Central memory CD8-positive, alpha-beta T cell (primary cell): Measurements from ENCODE around the gene SLC11A1.

Experiments used
- ATAC-seq: fragments of 150-1000 bp; cut with Tn5 transposase; replicated peaks from 2 replicates; pipeline ENCODE4 v1.10.0; 2022; ENCODE audit warnings: mild to moderate bottlenecking, moderate FRiP score, moderate number of reproducible peaks; ENCODE audit not compliant: poor library complexity, severe bottlenecking; ENCODE audit errors: extremely low read depth
- DNase-seq, 2 donors: peaks; one replicate each; pipeline ENCODE4 v3.0.0; 2021; ENCODE audit warnings: low spot score in 2 of 2
- H3K27ac Mint-ChIP-seq: one replicate; pipeline ENCODE4 v1.8.0; 2022; ENCODE audit warnings: low read depth, mild to moderate bottlenecking, moderate library complexity, mixed read lengths
- H3K27me3 Mint-ChIP-seq: one replicate; pipeline ENCODE4 v1.8.0; 2022; ENCODE audit warnings: mixed read lengths
- H3K36me3 Mint-ChIP-seq: one replicate; pipeline ENCODE4 v1.8.0; 2022; ENCODE audit warnings: mild to moderate bottlenecking, moderate library complexity, mixed read lengths; ENCODE audit not compliant: insufficient read depth
- H3K4me1 Mint-ChIP-seq: one replicate; pipeline ENCODE4 v1.8.0; 2022; ENCODE audit warnings: mixed read lengths
- H3K4me3 Mint-ChIP-seq: one replicate; pipeline ENCODE4 v1.8.0; 2022; ENCODE audit warnings: mild to moderate bottlenecking, moderate library complexity, mixed read lengths
- H3K9me3 Mint-ChIP-seq: one replicate; pipeline ENCODE4 v1.8.0; 2022; ENCODE audit warnings: mixed read lengths

The SLC11A1 gene

DNA sequence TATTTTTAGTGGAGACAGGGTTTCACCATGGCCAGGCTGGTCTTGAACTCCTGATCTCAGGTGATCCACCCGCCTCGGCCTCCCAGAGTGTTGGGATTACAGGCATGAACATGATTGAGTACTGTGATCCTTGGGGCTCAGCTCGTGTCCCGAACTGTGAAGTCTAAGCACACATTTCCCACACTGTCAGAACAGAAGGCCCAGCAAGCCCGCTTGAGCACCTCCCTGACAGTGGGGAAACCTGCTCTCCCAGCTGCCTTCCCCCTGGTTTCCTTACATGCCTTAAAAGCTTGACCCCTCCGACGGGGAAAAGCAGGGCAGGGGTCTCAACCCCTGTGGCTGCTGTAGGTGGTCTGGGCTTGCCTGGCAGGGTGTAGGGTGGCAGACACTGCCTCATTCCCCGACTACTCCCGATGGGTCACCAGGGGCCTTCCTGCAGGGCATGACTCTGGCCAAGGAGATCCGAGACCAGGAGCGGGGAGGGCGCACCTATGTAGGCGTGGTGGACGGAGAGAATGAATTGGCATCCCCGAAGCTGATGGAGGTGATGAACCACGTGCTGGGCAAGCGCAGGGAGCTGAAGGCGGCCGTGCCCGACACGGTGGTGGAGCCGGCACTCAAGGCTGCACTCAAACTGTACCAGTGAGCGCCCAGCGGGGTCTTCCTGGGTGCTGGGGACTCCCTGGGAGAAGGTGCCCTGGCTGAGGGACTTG lies 46.9 kb downstream of the SLC11A1 start:
- H3K9me3 Mint-ChIP-seq: no peaks in the 10 kb centered on the region
- H3K36me3 Mint-ChIP-seq: peaks cover 2% of the 10 kb centered on the region
- H3K4me3 Mint-ChIP-seq: no peak overlapping the region
- no peak overlapping the region for H3K27ac Mint-ChIP-seq
- ATAC-seq (no peak), DNase-seq (no peak)
- no peaks in the 10 kb centered on the region for H3K27me3 Mint-ChIP-seq
- H3K4me1 Mint-ChIP-seq: peaks cover 7% of the 10 kb centered on the region

DNA sequence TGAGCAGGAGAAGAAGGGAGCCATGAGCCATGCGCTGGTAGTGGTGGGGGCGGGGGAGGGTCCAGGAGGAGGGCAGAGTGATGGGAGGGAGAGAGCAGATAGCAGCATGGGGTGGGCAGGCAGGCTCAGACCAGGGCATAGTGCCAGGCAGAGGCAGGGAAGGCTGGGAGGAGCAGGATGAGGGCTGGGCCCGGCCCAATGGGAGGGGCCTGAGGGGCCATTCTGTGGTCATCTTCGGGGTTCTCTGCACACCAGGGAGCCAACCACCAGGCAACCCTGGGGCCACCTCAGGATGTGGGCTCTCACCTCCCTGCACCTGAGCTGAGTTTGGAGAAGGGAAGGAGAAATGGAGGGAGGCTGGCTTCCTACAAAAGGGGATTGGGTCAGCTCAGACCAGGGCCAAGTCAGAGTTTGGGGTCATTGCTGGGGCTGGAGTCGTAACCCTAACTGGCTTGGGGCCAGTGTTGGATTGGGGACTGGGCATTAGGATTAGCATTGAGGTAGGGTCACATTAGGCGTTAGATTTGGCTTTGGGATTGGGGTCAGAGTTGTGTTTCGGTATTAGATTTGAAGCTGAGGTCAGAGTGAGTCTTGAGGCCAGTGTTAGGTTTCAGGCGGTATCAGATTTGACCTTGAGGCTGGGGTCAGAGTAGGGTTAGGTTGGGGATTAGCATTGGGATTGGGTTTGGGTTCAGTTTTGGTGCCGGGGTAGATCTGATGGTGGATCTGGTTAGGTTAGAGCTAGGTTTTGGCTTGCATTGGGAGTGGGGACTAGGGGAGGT lies 48.0 kb downstream of the SLC11A1 start:
- no peak for DNase-seq
- Mint-ChIP-seq H3K27ac (no peak overlapping the region), H3K4me1 (peaks cover 7% of the 10 kb centered on the region), H3K9me3 (no peaks in the 10 kb centered on the region), H3K36me3 (peaks cover 2% of the 10 kb centered on the region), H3K4me3 (no peak overlapping the region), H3K27me3 (no peaks in the 10 kb centered on the region)
- ATAC-seq: no peak

DNA sequence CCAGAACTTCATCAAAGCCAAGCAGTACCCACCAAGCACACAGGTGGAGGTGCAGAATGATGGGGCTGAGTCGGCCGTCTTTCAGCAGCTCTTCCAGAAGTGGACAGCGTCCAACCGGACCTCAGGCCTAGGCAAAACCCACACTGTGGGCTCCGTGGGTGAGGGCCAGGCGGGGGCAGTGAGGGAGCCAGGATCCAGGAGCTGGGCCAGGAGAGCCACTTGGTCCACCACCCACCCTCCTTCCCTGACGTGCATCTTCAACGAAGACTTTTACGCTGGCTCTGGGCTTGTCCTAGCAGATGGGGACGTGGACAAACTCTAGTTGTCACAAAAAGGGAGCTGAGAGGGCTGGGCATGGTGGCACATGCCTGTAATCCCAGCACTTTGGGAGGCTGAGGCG lies 48.6 kb downstream of the SLC11A1 start:
- DNase-seq: no peak
- peaks cover 7% of the 10 kb centered on the region for H3K4me1 Mint-ChIP-seq
- peaks cover 2% of the 10 kb centered on the region for H3K36me3 Mint-ChIP-seq
- no peak overlapping the region for H3K4me3 Mint-ChIP-seq
- ATAC-seq: no peak
- H3K9me3 Mint-ChIP-seq: no peaks in the 10 kb centered on the region
- no peak overlapping the region for H3K27ac Mint-ChIP-seq
- no peaks in the 10 kb centered on the region for H3K27me3 Mint-ChIP-seq

DNA sequence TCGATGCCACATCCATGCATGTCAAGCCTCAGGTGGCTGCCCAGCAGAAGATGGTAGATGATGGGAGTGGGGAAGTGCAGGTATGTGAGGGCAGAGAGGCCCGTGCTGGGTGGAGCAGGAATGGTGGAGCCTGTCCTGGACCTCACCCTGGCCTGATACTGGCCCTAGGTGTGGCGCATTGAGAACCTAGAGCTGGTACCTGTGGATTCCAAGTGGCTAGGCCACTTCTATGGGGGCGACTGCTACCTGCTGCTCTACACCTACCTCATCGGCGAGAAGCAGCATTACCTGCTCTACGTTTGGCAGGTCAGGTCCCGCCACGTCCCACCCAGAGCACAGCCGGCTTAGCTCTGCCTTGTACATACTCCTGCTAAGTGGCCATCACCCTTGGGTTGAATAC lies 49.8 kb downstream of the SLC11A1 start:
- Mint-ChIP-seq H3K27ac (no peak overlapping the region), H3K4me1 (peaks cover 7% of the 10 kb centered on the region), H3K27me3 (no peaks in the 10 kb centered on the region), H3K4me3 (no peak overlapping the region), H3K9me3 (no peaks in the 10 kb centered on the region), H3K36me3 (peaks cover 2% of the 10 kb centered on the region)
- DNase-seq (no peak), ATAC-seq (no peak)

DNA sequence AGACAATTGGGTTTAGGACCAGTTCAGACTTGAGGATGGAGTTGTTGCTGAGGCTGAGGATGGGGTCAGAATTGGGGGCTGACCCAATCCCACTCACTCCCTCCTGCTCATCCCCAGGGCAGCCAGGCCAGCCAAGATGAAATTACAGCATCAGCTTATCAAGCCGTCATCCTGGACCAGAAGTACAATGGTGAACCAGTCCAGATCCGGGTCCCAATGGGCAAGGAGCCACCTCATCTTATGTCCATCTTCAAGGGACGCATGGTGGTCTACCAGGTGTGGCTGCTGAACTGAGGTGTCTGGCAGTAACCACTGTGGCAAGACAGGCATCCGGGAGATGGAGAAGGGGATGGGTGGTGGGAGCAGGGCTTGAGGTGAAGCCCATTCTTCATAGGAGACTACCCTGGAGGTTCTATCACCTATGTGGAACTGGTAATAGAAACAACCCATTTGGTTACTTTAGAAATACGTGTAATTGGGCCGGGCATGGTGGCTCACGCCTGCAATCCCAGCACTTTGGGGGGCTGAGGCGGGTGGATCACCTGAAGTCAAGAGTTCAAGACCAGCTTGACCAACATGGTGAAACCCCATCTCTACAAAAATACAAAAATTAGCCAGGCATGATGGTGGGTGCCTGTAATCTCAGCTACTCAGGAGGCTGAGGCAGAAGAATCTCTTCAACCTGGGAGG lies 50.7 kb downstream of the SLC11A1 start:
- Mint-ChIP-seq H3K36me3 (peaks cover under 1% of the 10 kb centered on the region), H3K27ac (no peak overlapping the region), H3K27me3 (no peaks in the 10 kb centered on the region), H3K9me3 (no peaks in the 10 kb centered on the region), H3K4me1 (peaks cover 7% of the 10 kb centered on the region), H3K4me3 (no peak overlapping the region)
- DNase-seq: no peak
- no peak for ATAC-seq

DNA sequence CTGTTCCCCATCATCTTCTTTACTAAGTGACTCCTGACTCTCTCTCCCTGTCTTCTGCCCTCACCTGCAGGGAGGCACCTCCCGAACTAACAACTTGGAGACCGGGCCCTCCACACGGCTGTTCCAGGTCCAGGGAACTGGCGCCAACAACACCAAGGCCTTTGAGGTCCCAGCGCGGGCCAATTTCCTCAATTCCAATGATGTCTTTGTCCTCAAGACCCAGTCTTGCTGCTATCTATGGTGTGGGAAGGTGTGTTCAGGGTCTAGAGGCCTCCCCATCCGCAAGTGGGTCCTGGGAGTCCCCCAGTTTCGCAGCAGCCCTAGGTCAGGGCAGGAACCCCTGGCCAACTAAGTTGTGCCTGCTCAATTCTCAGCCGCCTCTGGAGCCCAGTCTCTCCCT lies 52.4 kb downstream of the SLC11A1 start:
- Mint-ChIP-seq H3K4me3 (no peak overlapping the region), H3K4me1 (peaks cover 7% of the 10 kb centered on the region), H3K27me3 (no peaks in the 10 kb centered on the region), H3K36me3 (no peaks in the 10 kb centered on the region), H3K27ac (no peak overlapping the region), H3K9me3 (no peaks in the 10 kb centered on the region)
- ATAC-seq: no peak
- no peak for DNase-seq

DNA sequence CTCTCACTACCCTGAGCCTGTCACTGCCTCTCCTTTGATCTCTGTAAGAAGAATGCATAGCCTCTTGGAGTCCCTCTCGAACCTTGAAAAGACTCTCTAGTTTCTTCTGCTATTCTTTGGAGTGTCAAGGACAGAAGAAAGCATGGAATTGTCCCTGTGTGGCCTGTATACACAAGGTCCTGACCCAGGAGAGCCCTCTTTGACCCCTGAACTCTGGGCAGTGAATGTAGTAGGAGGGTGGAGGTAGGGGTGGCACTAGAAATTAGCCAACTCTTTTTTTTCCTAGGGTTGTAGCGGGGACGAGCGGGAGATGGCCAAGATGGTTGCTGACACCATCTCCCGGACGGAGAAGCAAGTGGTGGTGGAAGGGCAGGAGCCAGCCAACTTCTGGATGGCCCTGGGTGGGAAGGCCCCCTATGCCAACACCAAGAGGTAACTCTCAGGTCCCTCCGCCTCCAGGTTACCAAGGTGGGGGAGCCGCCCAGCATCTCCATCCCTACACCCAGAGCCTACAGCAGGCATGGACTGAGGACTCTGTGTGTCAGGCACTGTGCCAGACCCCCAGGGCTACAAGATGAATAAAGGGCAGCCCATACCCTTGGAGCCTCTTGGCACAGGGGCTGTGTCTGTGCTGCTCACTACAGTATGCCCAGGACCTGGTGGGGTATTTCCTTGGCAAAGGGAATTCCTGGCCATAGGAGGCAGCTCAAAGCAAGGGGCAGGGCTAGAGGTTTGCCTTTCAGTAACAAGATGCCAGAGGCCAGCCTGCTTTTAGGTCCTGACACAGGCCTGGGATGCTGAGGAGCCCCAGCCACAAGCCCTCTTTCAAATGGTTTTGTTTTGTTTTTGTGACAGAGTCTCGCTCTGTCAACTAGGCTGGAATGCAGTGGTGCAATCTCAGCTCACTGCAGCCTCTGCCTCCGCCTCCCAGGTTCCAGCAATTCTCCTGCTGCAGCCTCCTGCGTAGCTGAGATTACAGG lies 53.2 kb downstream of the SLC11A1 start:
- Mint-ChIP-seq H3K36me3 (no peaks in the 10 kb centered on the region), H3K4me1 (peaks cover 2% of the 10 kb centered on the region), H3K27me3 (no peaks in the 10 kb centered on the region), H3K27ac (no peak overlapping the region), H3K4me3 (no peak overlapping the region), H3K9me3 (no peaks in the 10 kb centered on the region)
- DNase-seq: no peak
- ATAC-seq: no peak

DNA sequence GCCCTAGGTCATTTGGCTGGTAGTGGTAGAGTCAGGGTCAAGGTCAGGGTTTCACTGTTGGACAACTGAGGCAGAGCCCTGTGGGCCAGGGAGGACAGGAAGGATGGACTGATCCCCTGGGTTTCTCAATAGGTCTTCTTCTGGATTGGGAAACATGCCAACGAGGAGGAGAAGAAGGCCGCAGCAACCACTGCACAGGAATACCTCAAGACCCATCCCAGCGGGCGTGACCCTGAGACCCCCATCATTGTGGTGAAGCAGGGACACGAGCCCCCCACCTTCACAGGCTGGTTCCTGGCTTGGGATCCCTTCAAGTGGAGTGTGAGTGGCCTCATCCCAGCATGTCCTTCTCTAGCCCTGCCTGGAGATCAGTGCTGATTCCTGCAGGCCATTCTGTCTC lies 54.9 kb downstream of the SLC11A1 start:
- ATAC-seq (no peak), DNase-seq (no peak)
- H3K36me3 Mint-ChIP-seq: no peaks in the 10 kb centered on the region
- H3K9me3 Mint-ChIP-seq: no peaks in the 10 kb centered on the region
- H3K27me3 Mint-ChIP-seq: no peaks in the 10 kb centered on the region
- H3K4me3 Mint-ChIP-seq: no peak overlapping the region
- no peak overlapping the region for H3K27ac Mint-ChIP-seq
- H3K4me1 Mint-ChIP-seq: no peaks in the 10 kb centered on the region

DNA sequence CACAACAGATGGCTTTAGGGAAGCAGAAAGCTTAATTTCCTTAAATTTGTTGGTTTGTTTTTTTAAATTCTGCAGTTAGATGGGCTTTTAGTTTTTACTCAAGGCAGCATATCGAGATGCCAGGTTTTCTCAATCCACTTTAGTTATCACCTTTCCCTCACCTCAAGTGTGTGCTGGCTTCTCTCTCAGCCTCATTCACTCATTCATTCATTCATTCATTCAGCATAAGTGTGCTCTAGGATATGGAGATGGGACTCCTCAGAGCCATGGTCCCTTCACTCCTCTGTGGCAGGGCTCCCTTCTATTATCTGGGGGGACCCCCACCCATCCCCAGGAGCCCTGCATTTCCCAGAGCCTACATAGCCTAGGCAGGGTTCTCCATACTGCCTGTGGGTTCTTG lies 55.9 kb downstream of the SLC11A1 start:
- H3K36me3 Mint-ChIP-seq: no peaks in the 10 kb centered on the region
- ATAC-seq (no peak), DNase-seq (no peak)
- no peak overlapping the region for H3K27ac Mint-ChIP-seq
- H3K27me3 Mint-ChIP-seq: no peaks in the 10 kb centered on the region
- no peak overlapping the region for H3K4me3 Mint-ChIP-seq
- no peaks in the 10 kb centered on the region for H3K9me3 Mint-ChIP-seq
- H3K4me1 Mint-ChIP-seq: no peaks in the 10 kb centered on the region

DNA sequence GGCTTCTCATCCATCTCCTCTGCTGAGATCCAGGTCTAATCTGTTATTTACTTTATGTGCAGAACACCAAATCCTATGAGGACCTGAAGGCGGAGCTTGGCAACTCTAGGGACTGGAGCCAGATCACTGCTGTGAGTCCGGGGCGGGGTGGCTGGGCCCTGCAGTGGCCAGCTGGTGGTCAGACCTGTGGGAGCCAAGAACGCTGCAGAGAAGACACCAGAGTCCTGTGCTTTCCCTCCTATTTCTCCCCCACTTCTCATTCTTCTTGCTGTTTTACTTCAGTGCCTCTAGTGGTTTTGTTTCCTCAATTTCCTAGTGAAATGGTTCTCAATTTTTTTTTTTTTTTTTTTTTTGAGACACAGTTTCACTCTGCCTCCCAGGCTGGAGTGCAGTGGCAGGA lies 56.5 kb downstream of the SLC11A1 start:
- H3K27ac Mint-ChIP-seq: no peak overlapping the region
- H3K4me1 Mint-ChIP-seq: no peaks in the 10 kb centered on the region
- ATAC-seq: no peak
- H3K9me3 Mint-ChIP-seq: no peaks in the 10 kb centered on the region
- H3K4me3 Mint-ChIP-seq: no peak overlapping the region
- no peaks in the 10 kb centered on the region for H3K36me3 Mint-ChIP-seq
- DNase-seq: no peak
- no peaks in the 10 kb centered on the region for H3K27me3 Mint-ChIP-seq

DNA sequence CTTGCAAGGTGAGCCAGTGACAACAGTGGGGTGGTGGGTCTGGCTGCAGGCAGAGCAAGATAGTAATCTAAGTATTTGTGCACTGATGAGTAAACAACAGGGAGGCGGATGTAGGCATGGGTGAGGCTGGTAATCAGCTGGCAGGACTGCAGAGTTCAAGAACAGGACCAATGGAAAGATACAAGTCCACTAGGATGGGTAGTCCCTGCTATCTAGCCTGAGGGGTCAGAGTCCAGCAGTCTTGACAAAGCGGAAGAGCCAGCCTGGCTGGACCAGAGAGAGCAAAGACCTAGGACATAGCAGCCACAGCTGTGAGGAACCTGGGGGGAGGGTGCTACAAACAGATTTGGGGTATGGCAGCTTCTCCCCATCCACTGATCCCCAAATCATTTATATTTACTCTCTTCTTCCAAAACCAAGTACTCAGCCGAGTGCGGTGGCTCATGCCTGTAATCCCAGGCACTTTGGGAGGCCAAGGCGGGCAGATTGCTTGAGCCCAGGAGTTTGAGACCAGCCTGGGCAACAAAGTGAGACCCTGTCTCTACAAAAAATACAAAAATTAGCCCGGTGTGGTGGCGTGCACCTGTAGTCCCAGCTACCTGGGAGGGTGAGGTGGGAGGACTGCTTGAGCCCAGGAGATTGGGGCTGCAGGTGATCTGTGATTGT lies 62.8 kb downstream of the SLC11A1 start:
- peaks cover 6% of the 10 kb centered on the region for H3K36me3 Mint-ChIP-seq
- no peaks in the 10 kb centered on the region for H3K27me3 Mint-ChIP-seq
- no peak overlapping the region for H3K27ac Mint-ChIP-seq
- no peak for ATAC-seq
- H3K9me3 Mint-ChIP-seq: no peaks in the 10 kb centered on the region
- no peak for DNase-seq
- H3K4me3 Mint-ChIP-seq: no peak overlapping the region
- H3K4me1 Mint-ChIP-seq: no peaks in the 10 kb centered on the region

DNA sequence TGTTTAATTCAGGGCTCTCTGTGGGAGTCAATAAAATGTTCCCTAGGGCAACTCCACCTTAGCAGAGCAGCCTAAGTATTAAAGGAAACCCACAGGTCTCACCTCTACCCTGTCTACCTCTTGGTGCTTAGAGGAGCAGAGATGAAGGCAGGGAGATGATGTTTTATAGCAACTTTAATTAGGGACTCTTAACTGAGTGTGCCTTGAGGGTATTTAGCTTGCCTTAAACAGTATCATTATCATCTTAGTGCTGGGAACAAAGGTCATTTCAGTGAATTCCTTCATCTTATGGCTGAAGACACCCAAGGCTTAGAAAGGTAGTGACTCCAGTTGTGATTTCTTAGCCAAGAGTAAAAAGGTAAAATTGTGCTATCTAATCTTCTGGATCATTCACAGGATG lies 63.5 kb downstream of the SLC11A1 start:
- H3K4me1 Mint-ChIP-seq: no peaks in the 10 kb centered on the region
- H3K27ac Mint-ChIP-seq: no peak overlapping the region
- no peak for ATAC-seq
- H3K27me3 Mint-ChIP-seq: no peaks in the 10 kb centered on the region
- no peak for DNase-seq
- H3K36me3 Mint-ChIP-seq: peaks cover 6% of the 10 kb centered on the region
- no peak overlapping the region for H3K4me3 Mint-ChIP-seq
- no peaks in the 10 kb centered on the region for H3K9me3 Mint-ChIP-seq
